A673 (cell line): ENCODE measurements around the gene TEAD1.

Source experiments
- EZH2 ChIP-seq: fragments of 200-600 bp; sonication (generic); IDR thresholded peaks from 2 replicates; pipeline ENCODE4 v1.6.1; 2017; ENCODE audit warnings: borderline replicate concordance, low read depth, mild to moderate bottlenecking, mixed read lengths, antibody characterized with exemption, low read length; ENCODE audit not compliant: poor library complexity, severe bottlenecking
- TF ChIP-seq, protein P1 (sequence below): fragments of 300-800, 200-600 bp; sonication (generic); conservative IDR thresholded peaks from 2 replicates; pipeline ENCODE4 v1.5.1; 2017; ENCODE audit warnings: low read depth, mild to moderate bottlenecking, antibody characterized with exemption, low read length, moderate library complexity, mixed read lengths

DNA sequence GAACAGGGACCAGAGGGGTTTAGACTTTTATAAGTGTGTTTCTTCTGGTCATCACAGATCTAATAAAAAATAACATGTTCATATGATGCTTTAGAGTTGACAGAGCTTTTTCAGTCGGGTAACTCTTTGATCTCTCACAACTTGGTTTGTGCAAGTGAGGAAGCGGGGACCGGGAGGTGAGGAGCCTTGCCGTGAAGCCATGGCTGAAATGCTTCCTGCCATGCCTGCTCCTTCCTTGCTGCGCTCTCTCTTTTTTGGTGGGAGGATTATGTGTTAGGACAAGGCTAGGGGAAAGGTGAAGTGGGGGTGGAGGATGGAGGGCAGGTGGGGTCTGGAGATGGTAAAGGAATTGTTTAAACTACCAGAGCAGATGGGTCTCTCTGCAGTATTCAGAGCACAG, 23.8 kb downstream of the TEAD1 start:
- TF ChIP-seq, protein P1, sequence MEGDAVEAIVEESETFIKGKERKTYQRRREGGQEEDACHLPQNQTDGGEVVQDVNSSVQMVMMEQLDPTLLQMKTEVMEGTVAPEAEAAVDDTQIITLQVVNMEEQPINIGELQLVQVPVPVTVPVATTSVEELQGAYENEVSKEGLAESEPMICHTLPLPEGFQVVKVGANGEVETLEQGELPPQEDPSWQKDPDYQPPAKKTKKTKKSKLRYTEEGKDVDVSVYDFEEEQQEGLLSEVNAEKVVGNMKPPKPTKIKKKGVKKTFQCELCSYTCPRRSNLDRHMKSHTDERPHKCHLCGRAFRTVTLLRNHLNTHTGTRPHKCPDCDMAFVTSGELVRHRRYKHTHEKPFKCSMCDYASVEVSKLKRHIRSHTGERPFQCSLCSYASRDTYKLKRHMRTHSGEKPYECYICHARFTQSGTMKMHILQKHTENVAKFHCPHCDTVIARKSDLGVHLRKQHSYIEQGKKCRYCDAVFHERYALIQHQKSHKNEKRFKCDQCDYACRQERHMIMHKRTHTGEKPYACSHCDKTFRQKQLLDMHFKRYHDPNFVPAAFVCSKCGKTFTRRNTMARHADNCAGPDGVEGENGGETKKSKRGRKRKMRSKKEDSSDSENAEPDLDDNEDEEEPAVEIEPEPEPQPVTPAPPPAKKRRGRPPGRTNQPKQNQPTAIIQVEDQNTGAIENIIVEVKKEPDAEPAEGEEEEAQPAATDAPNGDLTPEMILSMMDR: no peak
- no peak for TF ChIP-seq EZH2
